Stimulated activated CD4-positive, alpha-beta T cell treated with anti-CD3 and anti-CD28 coated beads, Interleukin-4, amount 100 ng/mL, for 4 hours (primary cell): ENCODE data around the gene DOP1A.

ENCODE experiments used
- DNase-seq, 2 experiments: peaks; one replicate each; pipeline ENCODE4 v3.0.0-alpha.2; 2020

DOP1A gene

GRCh38 chr6:83086751-83087150 is 19.3 kb downstream of the DOP1A start:
- no peak for DNase-seq

GRCh38 chr6:83092756-83093399 is 25.4 kb downstream of the DOP1A start:
- no peak for DNase-seq

- DNase-seq = no peak
Measured at GRCh38 chr6:83096791-83097190, 29.3 kb downstream of the DOP1A start.

- no peak for DNase-seq
Measured at GRCh38 chr6:83097204-83097603, 29.7 kb downstream of the DOP1A start.

- DNase-seq = no peak
Measured at GRCh38 chr6:83097675-83098074, 30.2 kb downstream of the DOP1A start.

- DNase-seq = no peak
Measured at GRCh38 chr6:83098589-83098988, 31.1 kb downstream of the DOP1A start.

- DNase-seq = no peak
Measured at GRCh38 chr6:83108378-83108777, 40.9 kb downstream of the DOP1A start.

- no peak for DNase-seq
Measured at GRCh38 chr6:83113258-83113657, 45.8 kb downstream of the DOP1A start.

- DNase-seq = no peak
Measured at GRCh38 chr6:83114164-83114563, 46.7 kb downstream of the DOP1A start.

GRCh38 chr6:83117802-83118201 is 50.3 kb downstream of the DOP1A start:
- DNase-seq = no peak

GRCh38 chr6:83119742-83120300 is 52.4 kb downstream of the DOP1A start:
- no peak for DNase-seq

- no peak for DNase-seq
Measured at GRCh38 chr6:83124553-83124952, 57.1 kb downstream of the DOP1A start.

- DNase-seq = no peak
Measured at GRCh38 chr6:83125425-83125824, 58.0 kb downstream of the DOP1A start.

GRCh38 chr6:83126223-83126622 is 58.8 kb downstream of the DOP1A start:
- no peak for DNase-seq

GRCh38 chr6:83126807-83127206 is 59.3 kb downstream of the DOP1A start:
- DNase-seq = no peak

GRCh38 chr6:83127258-83127657 is 59.8 kb downstream of the DOP1A start:
- no peak for DNase-seq

- DNase-seq = no peak
Measured at GRCh38 chr6:83127976-83128375, 60.5 kb downstream of the DOP1A start.

- no peak for DNase-seq
Measured at GRCh38 chr6:83132121-83132520, 64.7 kb downstream of the DOP1A start.

- no peak for DNase-seq
Measured at GRCh38 chr6:83138118-83138722, 70.7 kb downstream of the DOP1A start.

GRCh38 chr6:83138758-83139157 is 71.3 kb downstream of the DOP1A start:
- DNase-seq = no peak

GRCh38 chr6:83151114-83151513 is 83.6 kb downstream of the DOP1A start:
- no peak for DNase-seq

- no peak for DNase-seq
Measured at GRCh38 chr6:83152913-83153312, 85.4 kb downstream of the DOP1A start.

GRCh38 chr6:83153883-83154521 is 86.5 kb downstream of the DOP1A start:
- DNase-seq = no peak

- DNase-seq = no peak
Measured at GRCh38 chr6:83155794-83156193, 88.3 kb downstream of the DOP1A start.
